ENCODE data around the gene ARPC1A. TPM values are rescaled to one million over a fixed set of nuclear protein-coding genes. Genes with fewer than 3 reads are reported as not detected.

Gene ARPC1A
- total and polyA plus RNA-seq, 8 donors = 32.8 to 90.9 (median 62.7) TPM

GRCh38 chr7:99301496-99301895 lies 24.2 kb upstream of the ARPC1A start:
- no peaks in the 10 kb centered on the region for H3K9me3 ChIP-seq
- no peaks in the 10 kb centered on the region for H3K27me3 ChIP-seq
- intact Hi-C loops (cut with DNase I) = loop anchor here in 1 of 3 donors (10.0 kb wide), 1 partner anchor 257 kb away; no protein-coding TSS in a partner anchor
- TF ChIP-seq CTCF (IDR thresholded peaks at IDR 0.05) = no peak
- H3K4me1 ChIP-seq = no peaks in the 10 kb centered on the region
- no peak overlapping the region for H3K27ac ChIP-seq
- ATAC-seq (no peak), FAIRE-seq (no peak), DNase-seq (no peak)
- 89 to 90% methylated on average over 19 of the region's 19 CpGs for WGBS, 2 donors
- H3K4me3 ChIP-seq = no peak overlapping the region
- H3K36me3 ChIP-seq = no peaks in the 10 kb centered on the region

- DNase-seq (no peak), ATAC-seq (no peak)
Measured at GRCh38 chr7:99305473-99306260, 20.0 kb upstream of the ARPC1A start.

GRCh38 chr7:99308461-99309074 lies 17.1 kb upstream of the ARPC1A start:
- ATAC-seq (peak in 1 of 4 donors; percentile 20), DNase-seq (no peak), FAIRE-seq (no peak)
- no peaks in the 10 kb centered on the region for H3K36me3 ChIP-seq
- TF ChIP-seq CTCF (IDR thresholded peaks at IDR 0.05) = no peak
- H3K4me1 ChIP-seq = peaks cover 0 to 4% (median 0%) of the 10 kb centered on the region in 3 donors
- H3K27me3 ChIP-seq = no peaks in the 10 kb centered on the region
- no peak overlapping the region for H3K4me3 ChIP-seq
- H3K27ac ChIP-seq = no peak overlapping the region
- WGBS, 2 donors = 86 to 88% methylated on average over 7 of the region's 7 CpGs
- intact Hi-C loops (cut with DNase I) = loop anchor here in 1 of 3 donors (10.0 kb wide), 1 partner anchor 264 kb away; no protein-coding TSS in a partner anchor
- no peaks in the 10 kb centered on the region for H3K9me3 ChIP-seq

More at GRCh38 chr7:99305473-99306260, 20.0 kb upstream of the ARPC1A start:
- intact Hi-C loops (cut with DNase I) = loop anchor here in 1 of 3 donors (10.0 kb wide), 1 partner anchor 261 kb away; no protein-coding TSS in a partner anchor
- Histone ChIP-seq H3K4me3 (no peak overlapping the region), H3K36me3 (no peaks in the 10 kb centered on the region), H3K27me3 (no peaks in the 10 kb centered on the region), H3K27ac (no peak overlapping the region), H3K9me3 (no peaks in the 10 kb centered on the region), H3K4me1 (no peaks in the 10 kb centered on the region)
- 86 to 88% methylated on average over 16 of the region's 16 CpGs for WGBS, 2 donors
- FAIRE-seq = no peak
- TF ChIP-seq CTCF (IDR thresholded peaks at IDR 0.05) = no peak

- intact Hi-C loops (cut with DNase I) = loop anchor here in 1 of 3 donors (10.0 kb wide), 1 partner anchor 264 kb away; no protein-coding TSS in a partner anchor
- TF ChIP-seq CTCF (IDR thresholded peaks at IDR 0.05) = no peak
- Histone ChIP-seq H3K4me1 (peaks cover 0 to 4% (median 0%) of the 10 kb centered on the region in 3 donors), H3K27me3 (no peaks in the 10 kb centered on the region), H3K36me3 (no peaks in the 10 kb centered on the region), H3K27ac (no peak overlapping the region), H3K4me3 (no peak overlapping the region), H3K9me3 (no peaks in the 10 kb centered on the region)
- ATAC-seq (no peak), FAIRE-seq (no peak), DNase-seq (no peak)
- 87 to 88% methylated on average over 7 of the region's 7 CpGs for WGBS, 2 donors
Measured at GRCh38 chr7:99309111-99309510, 16.6 kb upstream of the ARPC1A start.
